ENCODE measurements around the gene SBSN. TPM values are rescaled to one million over a fixed set of nuclear protein-coding genes. Genes with fewer than 3 reads are reported as not detected.

The SBSN gene, protein sequence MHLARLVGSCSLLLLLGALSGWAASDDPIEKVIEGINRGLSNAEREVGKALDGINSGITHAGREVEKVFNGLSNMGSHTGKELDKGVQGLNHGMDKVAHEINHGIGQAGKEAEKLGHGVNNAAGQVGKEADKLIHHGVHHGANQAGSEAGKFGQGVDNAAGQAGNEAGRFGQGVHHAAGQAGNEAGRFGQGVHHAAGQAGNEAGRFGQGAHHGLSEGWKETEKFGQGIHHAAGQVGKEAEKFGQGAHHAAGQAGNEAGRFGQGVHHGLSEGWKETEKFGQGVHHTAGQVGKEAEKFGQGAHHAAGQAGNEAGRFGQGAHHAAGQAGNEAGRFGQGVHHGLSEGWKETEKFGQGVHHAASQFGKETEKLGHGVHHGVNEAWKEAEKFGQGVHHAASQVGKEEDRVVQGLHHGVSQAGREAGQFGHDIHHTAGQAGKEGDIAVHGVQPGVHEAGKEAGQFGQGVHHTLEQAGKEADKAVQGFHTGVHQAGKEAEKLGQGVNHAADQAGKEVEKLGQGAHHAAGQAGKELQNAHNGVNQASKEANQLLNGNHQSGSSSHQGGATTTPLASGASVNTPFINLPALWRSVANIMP
- 0.15 and 0.24 TPM in 2 replicates for total RNA-seq (2021)
- long read RNA-seq, partial matches to known transcripts, result 0 of 1 reads
- long read RNA-seq, other reads (novel, unspliced or antisense), result 1 of 1 reads

DNA sequence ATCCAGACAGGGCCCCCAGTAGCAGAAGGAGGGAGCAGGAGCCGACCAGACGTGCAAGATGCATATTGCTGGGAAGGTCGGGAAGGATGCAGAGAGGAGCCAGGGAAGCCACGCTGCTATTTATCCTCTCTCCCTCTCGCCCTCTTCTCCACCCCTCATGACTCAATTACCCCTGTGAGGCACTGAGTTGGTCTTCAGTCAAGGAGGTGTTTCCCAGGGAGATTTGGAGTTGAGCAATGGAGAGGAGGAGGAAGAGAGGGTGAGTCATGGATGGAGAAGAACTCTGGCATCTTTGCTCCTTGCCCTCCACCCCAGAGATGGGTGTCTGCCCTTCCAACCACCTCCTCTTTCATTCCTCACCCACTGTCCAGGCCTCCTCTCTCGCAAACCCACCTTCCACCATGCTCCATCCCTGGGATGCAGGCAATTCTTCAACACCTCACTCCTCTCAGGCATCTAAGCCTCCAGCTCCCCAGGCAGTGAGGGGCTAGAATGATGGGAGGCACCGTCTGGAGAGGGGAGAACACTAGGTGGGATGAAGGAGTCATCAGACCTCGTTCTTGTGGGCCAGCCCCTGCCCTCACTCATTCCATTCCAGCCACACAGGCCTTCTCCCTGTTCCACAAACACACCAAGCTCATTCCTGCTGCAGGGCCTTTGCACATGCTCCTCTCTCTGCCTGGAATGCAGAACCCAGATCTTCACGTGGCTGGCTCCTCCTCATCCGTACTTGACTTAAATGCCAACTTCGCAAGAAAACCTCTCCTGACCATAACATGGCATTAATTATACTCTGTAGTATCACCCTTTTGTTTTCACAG, at the start of gene SBSN:
Gene SBSN (minus strand): TSS at position 94 of the 821 bp plus-strand sequence. CDS start 30 bp downstream, at position 64.
- Histone ChIP-seq H3K4me2 (ENCODE audit: insufficient read depth, insufficient read length, low read length) (no peak within 1 kb of the TSS), H3K14ac (ENCODE audit: insufficient read depth, low read length) (no peak within 1 kb of the TSS), H3K4ac (ENCODE audit: low read depth, low read length) (no peak within 1 kb of the TSS), H3K27me3 (ENCODE audit: insufficient read depth, low read length) (no peaks in the 10 kb centered on the region), H3T11ph (ENCODE audit: low read length) (no peak within 1 kb of the TSS), H3K23me2 (ENCODE audit: insufficient read length, low read depth, low read length, poor library complexity, severe bottlenecking) (peaks cover 7% of the 10 kb centered on the region), H3K79me1 (ENCODE audit: insufficient read depth, low read depth, low read length, poor library complexity, severe bottlenecking) (no peaks in the 10 kb centered on the region), H3K18ac (ENCODE audit: insufficient read length, low read depth, low read length) (no peak within 1 kb of the TSS), H2BK15ac (ENCODE audit: low read depth, low read length) (no peak within 1 kb of the TSS), H3K23ac (ENCODE audit: insufficient read length, low read depth, low read length) (no peak within 1 kb of the TSS), H2BK5ac (ENCODE audit: insufficient read length, low read length) (no peak within 1 kb of the TSS), H4K5ac (ENCODE audit: insufficient read length, low read depth, low read length) (no peak within 1 kb of the TSS), H3K27ac (ENCODE audit: insufficient read length, low read depth, low read length) (no peak within 1 kb of the TSS), H2BK120ac (ENCODE audit: low read depth, low read length, poor library complexity, severe bottlenecking) (no peak within 1 kb of the TSS), H4K20me1 (ENCODE audit: control insufficient read depth, insufficient read depth, insufficient read length) (no peaks in the 10 kb centered on the region), H3K9me3 (ENCODE audit: control insufficient read depth, low read depth, low read length) (no peaks in the 10 kb centered on the region), H2AK5ac (ENCODE audit: insufficient read length, low read length) (no peak within 1 kb of the TSS), H3K56ac (ENCODE audit: insufficient read length, low read depth, low read length) (no peak within 1 kb of the TSS), H3K4me1 (ENCODE audit: insufficient read depth, low read length) (peaks cover 5% of the 10 kb centered on the region; the same call in 1 of the 2 replicates), H3K79me2 (ENCODE audit: insufficient read depth, low read length) (no peaks in the 10 kb centered on the region), H3K9ac (ENCODE audit: extremely low read depth, insufficient read length, low read length) (no peak within 1 kb of the TSS), H4K91ac (ENCODE audit: insufficient read length, low read depth, low read length) (no peak within 1 kb of the TSS), H2BK12ac (ENCODE audit: insufficient read length, low read depth, low read length) (no peak within 1 kb of the TSS), H4K8ac (replicated peaks; ENCODE audit: insufficient read length, low read depth, low read length) (no peak within 1 kb of the TSS), H2BK20ac (ENCODE audit: low read depth, low read length, poor library complexity, severe bottlenecking) (no peak within 1 kb of the TSS), H2AFZ (ENCODE audit: low read length) (no peak within 1 kb of the TSS)
- Mint-ChIP-seq H3K27ac (no peak within 1 kb of the TSS), H3K36me3 (ENCODE audit: insufficient read depth in 1 of 3, low read depth in 3 of 3) (no peaks in the 10 kb centered on the region; a peak in 2 of 7 replicates), H3K9me3 (no peaks in the 10 kb centered on the region; a peak in 1 of 5 replicates), H3K4me3 (no peak within 1 kb of the TSS; a peak in 1 of 5 replicates), H3K27me3 (ENCODE audit: low read depth) (peaks cover 72% of the 10 kb centered on the region), H3K4me1 (peaks cover 20 to 26% of the 10 kb centered on the region in 2 experiments)
- no CpG with 5 or more reads among the region's 11 CpGs for WGBS (ENCODE audit: extremely low coverage, insufficient read length, low lambda C conversion rate)
- TF ChIP-seq, protein P1, sequence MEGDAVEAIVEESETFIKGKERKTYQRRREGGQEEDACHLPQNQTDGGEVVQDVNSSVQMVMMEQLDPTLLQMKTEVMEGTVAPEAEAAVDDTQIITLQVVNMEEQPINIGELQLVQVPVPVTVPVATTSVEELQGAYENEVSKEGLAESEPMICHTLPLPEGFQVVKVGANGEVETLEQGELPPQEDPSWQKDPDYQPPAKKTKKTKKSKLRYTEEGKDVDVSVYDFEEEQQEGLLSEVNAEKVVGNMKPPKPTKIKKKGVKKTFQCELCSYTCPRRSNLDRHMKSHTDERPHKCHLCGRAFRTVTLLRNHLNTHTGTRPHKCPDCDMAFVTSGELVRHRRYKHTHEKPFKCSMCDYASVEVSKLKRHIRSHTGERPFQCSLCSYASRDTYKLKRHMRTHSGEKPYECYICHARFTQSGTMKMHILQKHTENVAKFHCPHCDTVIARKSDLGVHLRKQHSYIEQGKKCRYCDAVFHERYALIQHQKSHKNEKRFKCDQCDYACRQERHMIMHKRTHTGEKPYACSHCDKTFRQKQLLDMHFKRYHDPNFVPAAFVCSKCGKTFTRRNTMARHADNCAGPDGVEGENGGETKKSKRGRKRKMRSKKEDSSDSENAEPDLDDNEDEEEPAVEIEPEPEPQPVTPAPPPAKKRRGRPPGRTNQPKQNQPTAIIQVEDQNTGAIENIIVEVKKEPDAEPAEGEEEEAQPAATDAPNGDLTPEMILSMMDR (conservative IDR thresholded peaks at IDR 0.05), result no peak
- DNase-seq, result no peak
